A549 (cell line): ENCODE results near the gene ZNF865. TPM values are rescaled to one million over a fixed set of nuclear protein-coding genes. Genes with fewer than 3 reads are reported as not detected.
A peak's percentile ranks its signal among the peaks of the same experiment; 100 is the strongest.

Experiments
- ATAC-seq, 2 experiments: fragments of 200-7000 bp in 1 of 2; fragments of >200 bp in 1 of 2; cut with Nextera tagmentation in 1 of 2; cut with Tn5 transposase in 1 of 2; 3 replicates each; pipeline versions ENCODE4 v1.8.0 to v1.9.1; 2018 to 2020; ENCODE audit warnings: mild to moderate bottlenecking in 1 of 2, moderate library complexity in 1 of 2
- CTCF ChIA-PET: fragments of 300-600 bp; sonication (Branson Sonifier 250); formaldehyde crosslinking; extraction: SDS; loops from one replicate; lab custom pipeline; 2021; ENCODE audit warnings: antibody characterized with exemption, inconsistent platforms; lab: Yijun Ruan, JAX
- POLR2A ChIA-PET: fragments of 350-600 bp; formaldehyde crosslinking; extraction: SDS; loops from one replicate; lab custom pipeline; 2021; ENCODE audit warnings: antibody characterized with exemption, inconsistent platforms; lab: Yijun Ruan, JAX
- DNase-seq, 2 experiments: peaks; one replicate each; pipeline versions ENCODE4 v3.0.0 to v3.0.0-alpha.2; 2011 to 2016; ENCODE audit warnings: low read depth in 1 of 2, low spot score in 1 of 2
- FAIRE-seq: peaks from 2 replicates; lab custom pipeline; 2011; peaks lifted over from hg19 to GRCh38; lab: Jason Lieb, UNC
- H3K27ac ChIP-seq, 2 experiments: fragments of >200 bp; sonication (Bioruptor Twin); formaldehyde crosslinking; 3 replicates each; pipeline ENCODE4 v1.5.1; 2016 to 2017
- H3K4me1 ChIP-seq: fragments of >200 bp; sonication (Bioruptor Twin); formaldehyde crosslinking; 3 replicates; pipeline ENCODE4 v1.6.1; 2016
- H3K4me2 ChIP-seq: fragments of >200 bp; sonication (Bioruptor Twin); formaldehyde crosslinking; 3 replicates; pipeline ENCODE4 v1.6.1; 2016
- H3K4me3 ChIP-seq: fragments of >200 bp; sonication (Bioruptor Twin); formaldehyde crosslinking; 3 replicates; pipeline ENCODE4 v1.5.1; 2016
- H3K9me3 ChIP-seq: fragments of >200 bp; sonication (Bioruptor Twin); formaldehyde crosslinking; 3 replicates; pipeline ENCODE4 v1.6.1; 2016
- BHLHE40 ChIP-seq: IDR thresholded peaks from 2 replicates; pipeline ENCODE4 v1.6.1; 2012; ENCODE audit warnings: low read depth, low read length, inconsistent platforms
- CBX2 ChIP-seq: fragments of 200-600 bp; sonication (generic); IDR thresholded peaks from 2 replicates; pipeline ENCODE4 v1.6.1; 2016; ENCODE audit warnings: low read depth, mild to moderate bottlenecking, borderline replicate concordance
- CTCF ChIP-seq: fragments of >200 bp; sonication (Bioruptor Twin); formaldehyde crosslinking; IDR thresholded peaks from 3 replicates; pipeline ENCODE4 v1.5.1; 2016
- E2F6 ChIP-seq: IDR thresholded peaks from 2 replicates; pipeline ENCODE4 v1.6.1; 2012; ENCODE audit warnings: low read depth, borderline replicate concordance
- ELK1 ChIP-seq: fragments of 150-350 bp; IDR thresholded peaks from 2 replicates; pipeline ENCODE4 v1.6.1; 2014; ENCODE audit warnings: low read depth, mild to moderate bottlenecking, low read length
- EP300 ChIP-seq, 2 experiments: fragments of >200 bp; sonication (Bioruptor Twin); formaldehyde crosslinking; IDR thresholded peaks; 2 replicates in 1 of 2; 3 replicates in 1 of 2; pipeline ENCODE4 v1.6.1; 2016 to 2017
- ESRRA ChIP-seq: fragments of 150-350 bp; IDR thresholded peaks from 2 replicates; pipeline ENCODE4 v1.6.1; 2014; ENCODE audit warnings: mild to moderate bottlenecking, low read length, borderline replicate concordance
- FOSL2 ChIP-seq, 2 experiments: fragments of 450-650 bp in 1 of 2; fragments of >200 bp in 1 of 2; sonication (Bioruptor Twin) in 1 of 2; formaldehyde crosslinking; IDR thresholded peaks; 2 replicates each; pipeline versions ENCODE4 v1.5.0 to v1.6.1; 2016 to 2020; ENCODE audit warnings: mild to moderate bottlenecking in 1 of 2, moderate library complexity in 1 of 2
- HES2 ChIP-seq: fragments of >200 bp; sonication (Bioruptor Twin); formaldehyde crosslinking; IDR thresholded peaks from 2 replicates; pipeline ENCODE4 v1.6.1; 2016
- HOXA7 ChIP-seq: fragments of 250-450 bp; sonication (Bioruptor Pico); IDR thresholded peaks from 2 replicates; pipeline ENCODE4 v1.5.0; 2020; ENCODE audit warnings: mild to moderate bottlenecking, moderate library complexity
- HOXB5 ChIP-seq: fragments of 250-450 bp; sonication (Bioruptor Pico); IDR thresholded peaks from 2 replicates; pipeline ENCODE4 v1.5.0; 2020; ENCODE audit warnings: mild to moderate bottlenecking, moderate library complexity
- JUN ChIP-seq, 2 experiments: fragments of >200 bp; sonication (Bioruptor Twin); formaldehyde crosslinking; IDR thresholded peaks; 2 replicates in 1 of 2; 3 replicates in 1 of 2; pipeline ENCODE4 v1.6.1; 2016 to 2017
- KDM5A ChIP-seq: fragments of 200-600 bp; sonication (generic); IDR thresholded peaks from 2 replicates; pipeline ENCODE4 v1.6.1; 2016; ENCODE audit warnings: antibody characterized with exemption, mild to moderate bottlenecking
- MYC ChIP-seq: IDR thresholded peaks from 2 replicates; pipeline ENCODE4 v1.6.1; 2012; ENCODE audit warnings: mild to moderate bottlenecking, inconsistent platforms, low read length, improper control_type of control experiment, borderline replicate concordance
- NPAS2 ChIP-seq: fragments of 250-450 bp; sonication (Bioruptor Pico); IDR thresholded peaks from 2 replicates; pipeline ENCODE4 v1.8.0; 2022; ENCODE audit warnings: mild to moderate bottlenecking, moderate library complexity, borderline replicate concordance
- PHF8 ChIP-seq: fragments of 200-600 bp; sonication (generic); IDR thresholded peaks from 2 replicates; pipeline ENCODE4 v1.6.1; 2016; ENCODE audit warnings: low read depth, mild to moderate bottlenecking, antibody characterized with exemption, moderate library complexity, borderline replicate concordance
- POLR2A ChIP-seq: IDR thresholded peaks from 2 replicates; pipeline ENCODE4 v1.6.1; 2012; ENCODE audit warnings: mild to moderate bottlenecking, low read length
- POLR2AphosphoS2 ChIP-seq: conservative IDR thresholded peaks from 2 replicates; pipeline ENCODE4 v1.6.1; 2012; ENCODE audit warnings: low read length, improper control_type of control experiment, inconsistent platforms
- SMC3 ChIP-seq: fragments of >200 bp; sonication (Bioruptor Twin); formaldehyde crosslinking; IDR thresholded peaks from 3 replicates; pipeline ENCODE4 v1.6.1; 2018; ENCODE audit warnings: inconsistent platforms
- WGBS: methylation state at CpG from one replicate; pipeline ENCODE4 v1.1.6; 2017; ENCODE audit errors: missing lambda C conversion rate; 5-methylcytosine and 5-hydroxymethylcytosine counted together
- polyA plus RNA-seq, 4 experiments: library from polyadenylated mRNA; depleted of rRNA in 3 of 4; stranded (reverse); fragments of >200 nt; fragmentation: RNase III in 1 of 4; extraction: RNeasy Plus Mini Kit Qiagen cat#74134 plus additional on column Dnase treatment in 1 of 4; gene quantifications; 2 replicates in 3 of 4; 3 replicates in 1 of 4; pipeline ENCODE4 v1.2.3, GENCODE V29; 2011 to 2017
- TF ChIP-seq, protein P1 (sequence below): fragments of 250-450 bp; sonication (Bioruptor Pico); IDR thresholded peaks from 2 replicates; pipeline ENCODE4 v1.5.0; 2021; ENCODE audit warnings: mild to moderate bottlenecking, moderate library complexity, borderline replicate concordance
- TF ChIP-seq, protein P2 (sequence below): fragments of >200 bp; sonication (Bioruptor Twin); formaldehyde crosslinking; IDR thresholded peaks from 3 replicates; pipeline ENCODE4 v1.6.1; 2016

ZNF865 gene
- polyA plus RNA-seq, 2 of the 4 experiments (the other 2 are of a cell fraction), result 2.1 to 7.9 TPM

DNA sequence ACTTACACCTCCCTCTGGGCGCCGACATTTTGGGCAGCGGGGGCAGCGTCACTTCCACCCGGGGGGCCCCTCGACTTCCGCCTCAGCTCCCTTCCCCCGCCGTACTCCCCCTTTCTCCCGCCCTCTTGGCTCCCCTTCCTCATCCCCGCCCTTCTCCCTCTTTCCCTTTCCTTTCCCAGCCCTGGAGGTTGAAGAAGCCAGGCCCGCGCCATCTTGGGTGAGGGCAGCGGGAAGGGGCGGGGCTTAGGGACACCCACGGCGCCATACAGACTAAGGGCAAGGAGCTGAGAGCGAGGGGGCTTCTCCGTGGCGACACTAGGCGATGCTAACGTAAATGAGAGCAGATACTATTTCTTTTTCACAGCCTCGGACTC lies 6.0 kb upstream of the ZNF865 start, which contains the start of gene FIZ1:
FIZ1 (minus strand) TSS at position 50 of the 374 bp plus-strand sequence. CDS start 1,652 bp downstream, outside the sequence.
- CTCF ChIA-PET, result interaction anchor here (0.6 to 16.7 kb wide), 12 partner anchors 9 to 466 kb away, joined by 3 to 348 read pairs (median 3); no protein-coding TSS in a partner anchor
- FAIRE-seq (peak; percentile 49), DNase-seq (peak; percentile 90 to 99), ATAC-seq (peak; percentile 78 to 91)
- H3K4me1 ChIP-seq, result peaks cover 20% of the 10 kb centered on the region
- no peaks in the 10 kb centered on the region for H3K9me3 ChIP-seq
- H3K4me3 ChIP-seq, result peak within 1 kb of the TSS; percentile 69
- peak within 1 kb of the TSS; percentile 81 for H3K4me2 ChIP-seq
- TF ChIP-seq JUN (IDR thresholded peaks at IDR 0.05) (peak; percentile 54 to 88; a peak in 3 of 5 replicates), HOXB5 (CRISPR knock-in tag) (no peak), POLR2A (no peak), BHLHE40 (no peak), NPAS2 (CRISPR knock-in tag) (no peak), PHF8 (no peak), SMC3 (no peak; the same call in 2 of the 3 replicates)
- TF ChIP-seq, protein P1, sequence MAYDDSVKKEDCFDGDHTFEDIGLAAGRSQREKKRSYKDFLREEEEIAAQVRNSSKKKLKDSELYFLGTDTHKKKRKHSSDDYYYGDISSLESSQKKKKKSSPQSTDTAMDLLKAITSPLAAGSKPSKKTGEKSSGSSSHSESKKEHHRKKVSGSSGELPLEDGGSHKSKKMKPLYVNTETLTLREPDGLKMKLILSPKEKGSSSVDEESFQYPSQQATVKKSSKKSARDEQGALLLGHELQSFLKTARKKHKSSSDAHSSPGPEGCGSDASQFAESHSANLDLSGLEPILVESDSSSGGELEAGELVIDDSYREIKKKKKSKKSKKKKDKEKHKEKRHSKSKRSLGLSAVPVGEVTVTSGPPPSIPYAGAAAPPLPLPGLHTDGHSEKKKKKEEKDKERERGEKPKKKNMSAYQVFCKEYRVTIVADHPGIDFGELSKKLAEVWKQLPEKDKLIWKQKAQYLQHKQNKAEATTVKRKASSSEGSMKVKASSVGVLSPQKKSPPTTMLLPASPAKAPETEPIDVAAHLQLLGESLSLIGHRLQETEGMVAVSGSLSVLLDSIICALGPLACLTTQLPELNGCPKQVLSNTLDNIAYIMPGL (CRISPR knock-in tag), result no peak
- TF ChIP-seq, protein P2, sequence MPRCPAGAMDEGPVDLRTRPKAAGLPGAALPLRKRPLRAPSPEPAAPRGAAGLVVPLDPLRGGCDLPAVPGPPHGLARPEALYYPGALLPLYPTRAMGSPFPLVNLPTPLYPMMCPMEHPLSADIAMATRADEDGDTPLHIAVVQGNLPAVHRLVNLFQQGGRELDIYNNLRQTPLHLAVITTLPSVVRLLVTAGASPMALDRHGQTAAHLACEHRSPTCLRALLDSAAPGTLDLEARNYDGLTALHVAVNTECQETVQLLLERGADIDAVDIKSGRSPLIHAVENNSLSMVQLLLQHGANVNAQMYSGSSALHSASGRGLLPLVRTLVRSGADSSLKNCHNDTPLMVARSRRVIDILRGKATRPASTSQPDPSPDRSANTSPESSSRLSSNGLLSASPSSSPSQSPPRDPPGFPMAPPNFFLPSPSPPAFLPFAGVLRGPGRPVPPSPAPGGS, result 0 out of 3 replicates have a peak, but pooled peaks have one; percentile 52
- TF ChIP-seq, all 56 proteins: peak for 2
- POLR2A ChIA-PET, result interaction anchor here (0.5 to 2.7 kb wide), 36 partner anchors 9 to 458 kb away, joined by 3 to 44 read pairs (median 5); partner anchors contain the start of genes HSPBP1, ISOC2, KMT5C and NAT14
- peak within 1 kb of the TSS; percentile 95 to 96 for H3K27ac ChIP-seq
- 2% methylated on average over 20 of the region's 23 CpGs for WGBS

GRCh38 chr19:55599842-55600661 lies 5.4 kb upstream of the ZNF865 start, which contains the start of gene ZNF524:
Gene ZNF524 (plus strand): TSS chr19:55600288. CDS start chr19:55602113, 1,825 bp downstream.
- peak; percentile 70 to 78 for ATAC-seq
- H3K9me3 ChIP-seq, result no peaks in the 10 kb centered on the region
- 1% methylated on average over 45 of the region's 97 CpGs for WGBS
- FAIRE-seq, result no peak
- H3K4me1 ChIP-seq, result peaks cover 20% of the 10 kb centered on the region
- H3K4me2 ChIP-seq, result peak within 1 kb of the TSS; percentile 81
- peak; percentile 87 to 94 for DNase-seq
- CTCF ChIA-PET, result interaction anchor here (0.6 to 16.7 kb wide), 11 partner anchors 15 to 467 kb away, joined by 3 to 348 read pairs (median 3); no protein-coding TSS in a partner anchor
- POLR2A ChIA-PET, result interaction anchor here (0.6 to 2.7 kb wide), 25 partner anchors 12 to 537 kb away, joined by 3 to 44 read pairs (median 7); partner anchors contain the start of genes HSPBP1, ISOC2, U2AF2 and UBE2S
- H3K4me3 ChIP-seq, result peak within 1 kb of the TSS; percentile 69
- H3K27ac ChIP-seq, result peak within 1 kb of the TSS; percentile 95 to 96
- TF ChIP-seq HOXB5 (CRISPR knock-in tag), result no peak; the same call in 1 of the 2 replicates
- TF ChIP-seq HOXA7 (CRISPR knock-in tag), result no peak
- TF ChIP-seq MYC, result no peak
- peak; percentile 73 for TF ChIP-seq E2F6
- no peak for TF ChIP-seq BHLHE40
- TF ChIP-seq ELK1, result 0 out of 2 replicates have a peak, but pooled peaks have one; percentile 13
- no peak for TF ChIP-seq KDM5A
- TF ChIP-seq, protein P2, result no peak
- no peak for TF ChIP-seq CBX2
- no peak for TF ChIP-seq CTCF
- no peak for TF ChIP-seq ESRRA
- no peak for TF ChIP-seq HES2
- TF ChIP-seq POLR2AphosphoS2, result no peak
- TF ChIP-seq, protein P1 (CRISPR knock-in tag), result no peak
- TF ChIP-seq FOSL2 (IDR thresholded peaks at IDR 0.05), result no peak
- TF ChIP-seq FOSL2 (CRISPR knock-in tag; IDR thresholded peaks at IDR 0.05), result no peak
- no peak for TF ChIP-seq EP300 (IDR thresholded peaks at IDR 0.05)
